HEK293T (cell line): Measurements from ENCODE around the gene SART1.
"Not testable (repeated sequence)": the region's sequence is repeated elsewhere in the genome, so short reads cannot be mapped to it uniquely, and the experiment has no call there.

ENCODE experiments used
- CTCF ChIA-PET: fragments of 350-600 bp; formaldehyde crosslinking; extraction: SDS; loops from one replicate; lab custom pipeline; 2021; ENCODE audit warnings: antibody characterized with exemption, inconsistent platforms; lab: Yijun Ruan, JAX
- POLR2A ChIA-PET: fragments of 350-600 bp; formaldehyde crosslinking; extraction: SDS; loops from one replicate; lab custom pipeline; 2020; ENCODE audit warnings: antibody characterized with exemption, inconsistent platforms; lab: Yijun Ruan, JAX
- DNase-seq: peaks from one replicate; pipeline ENCODE4 v3.0.0; 2012; ENCODE audit warnings: mixed read lengths; ENCODE audit errors: extremely low spot score
- ARNT ChIP-seq: fragments of 450-650 bp; IDR thresholded peaks from 2 replicates; pipeline ENCODE4 v1.6.1; 2017; ENCODE audit warnings: mild to moderate bottlenecking
- BHLHE40 ChIP-seq: fragments of 450-650 bp; IDR thresholded peaks from 2 replicates; pipeline ENCODE4 v1.6.1; 2016; ENCODE audit warnings: mild to moderate bottlenecking, moderate library complexity, borderline replicate concordance
- CTBP1 ChIP-seq: fragments of 450-650 bp; IDR thresholded peaks from 2 replicates; pipeline ENCODE4 v1.6.1; 2016; ENCODE audit warnings: borderline replicate concordance
- ELF4 ChIP-seq: fragments of 450-650 bp; IDR thresholded peaks from 2 replicates; pipeline ENCODE4 v1.6.1; 2017; ENCODE audit warnings: antibody characterized with exemption
- FOXA1 ChIP-seq: fragments of 450-650 bp; IDR thresholded peaks from 2 replicates; pipeline ENCODE4 v1.6.1; 2016; ENCODE audit warnings: mild to moderate bottlenecking
- FOXK2 ChIP-seq: fragments of 450-650 bp; IDR thresholded peaks from 2 replicates; pipeline ENCODE4 v1.6.1; 2016; ENCODE audit warnings: mild to moderate bottlenecking
- FOXM1 ChIP-seq: fragments of 450-650 bp; IDR thresholded peaks from 2 replicates; pipeline ENCODE4 v1.6.1; 2017; ENCODE audit warnings: mild to moderate bottlenecking, borderline replicate concordance
- HDGF ChIP-seq: fragments of 450-650 bp; IDR thresholded peaks from 2 replicates; pipeline ENCODE4 v1.6.1; 2017; ENCODE audit warnings: antibody characterized with exemption, borderline replicate concordance
- L3MBTL2 ChIP-seq: fragments of 450-650 bp; conservative IDR thresholded peaks from 2 replicates; pipeline ENCODE4 v1.6.1; 2016; ENCODE audit warnings: mild to moderate bottlenecking
- LEF1 ChIP-seq: fragments of 450-650 bp; IDR thresholded peaks from 2 replicates; pipeline ENCODE4 v1.6.1; 2017; ENCODE audit warnings: mild to moderate bottlenecking, borderline replicate concordance
- NFRKB ChIP-seq: fragments of 450-650 bp; IDR thresholded peaks from 2 replicates; pipeline ENCODE4 v1.6.1; 2016; ENCODE audit warnings: mild to moderate bottlenecking, moderate library complexity
- PKNOX1 ChIP-seq: fragments of 450-650 bp; IDR thresholded peaks from 2 replicates; pipeline ENCODE4 v1.6.1; 2016
- SP1 ChIP-seq: fragments of 450-650 bp; IDR thresholded peaks from 2 replicates; pipeline ENCODE4 v1.6.1; 2017
- SUZ12 ChIP-seq: fragments of 450-650 bp; IDR thresholded peaks from 2 replicates; pipeline ENCODE4 v1.6.1; 2016; ENCODE audit warnings: mild to moderate bottlenecking
- TARDBP ChIP-seq: fragments of 450-650 bp; IDR thresholded peaks from 2 replicates; pipeline ENCODE4 v1.6.1; 2016
- ZNF384 ChIP-seq: fragments of 450-650 bp; IDR thresholded peaks from 2 replicates; pipeline ENCODE4 v1.6.1; 2016

The SART1 gene

GRCh38 chr11:66004186-66004585 lies 42.7 kb downstream of the SART1 start:
- ChIA-PET CTCF (no interaction called here), POLR2A (no interaction called here)
- TF ChIP-seq BHLHE40 = no peak
- no peak for TF ChIP-seq ARNT
- TF ChIP-seq SUZ12 = no peak
- TF ChIP-seq LEF1 = no peak
- no peak for TF ChIP-seq ZNF384
- no peak for TF ChIP-seq HDGF
- no peak for TF ChIP-seq TARDBP
- no peak for TF ChIP-seq FOXM1
- TF ChIP-seq L3MBTL2 = no peak
- TF ChIP-seq NFRKB = no peak
- TF ChIP-seq CTBP1 = no peak
- no peak for DNase-seq

GRCh38 chr11:66006134-66006890 lies 44.8 kb downstream of the SART1 start:
- TF ChIP-seq FOXM1 = no peak
- TF ChIP-seq NFRKB = no peak
- TF ChIP-seq ARNT = no peak
- no peak for TF ChIP-seq LEF1
- no peak for TF ChIP-seq SUZ12
- no peak for TF ChIP-seq ZNF384
- TF ChIP-seq FOXA1 = no peak
- TF ChIP-seq SP1 = no peak
- no peak for TF ChIP-seq BHLHE40
- no peak for TF ChIP-seq FOXK2
- TF ChIP-seq HDGF = no peak
- no peak for TF ChIP-seq L3MBTL2
- no peak for TF ChIP-seq CTBP1
- no peak for TF ChIP-seq PKNOX1
- no peak for TF ChIP-seq TARDBP
- TF ChIP-seq ELF4 = no peak
- POLR2A ChIA-PET = interaction anchor here (0.9 kb wide), 1 partner anchor 16 kb away, joined by 4 read pairs; no protein-coding TSS in a partner anchor
- CTCF ChIA-PET = no interaction called here
- DNase-seq = no peak

- DNase-seq = no peak
- CTCF ChIA-PET = interaction anchor here (0.9 to 1.0 kb wide), 2 partner anchors 15 to 147 kb away, joined by 3 read pairs; partner anchors contain the start of gene MUS81
- POLR2A ChIA-PET = no interaction called here
- TF ChIP-seq FOXM1 (no peak), NFRKB (no peak), ELF4 (no peak), BHLHE40 (no peak), HDGF (no peak), ZNF384 (no peak), FOXA1 (no peak), FOXK2 (no peak), L3MBTL2 (no peak), LEF1 (no peak), SUZ12 (no peak), PKNOX1 (no peak), TARDBP (no peak), CTBP1 (no peak), ARNT (no peak), SP1 (no peak)
Measured at GRCh38 chr11:66006891-66007176, 45.3 kb downstream of the SART1 start.

GRCh38 chr11:66007201-66007634 lies 45.7 kb downstream of the SART1 start:
- TF ChIP-seq FOXK2 (no peak), FOXA1 (no peak), LEF1 (no peak), HDGF (no peak), FOXM1 (no peak), NFRKB (no peak), PKNOX1 (no peak), ZNF384 (no peak), CTBP1 (no peak), SP1 (no peak), ELF4 (no peak)
- no peak for DNase-seq
- ChIA-PET POLR2A (no interaction called here), CTCF (interaction anchor here (0.9 to 1.0 kb wide), 2 partner anchors 15 to 147 kb away, joined by 3 read pairs; partner anchors contain the start of gene MUS81)

GRCh38 chr11:66008095-66008467 lies 46.5 kb downstream of the SART1 start:
- ChIA-PET POLR2A (interaction anchor here (0.9 kb wide), 1 partner anchor 14 kb away, joined by 3 read pairs; no protein-coding TSS in a partner anchor), CTCF (interaction anchor here (0.8 kb wide), 1 partner anchor 14 kb away, joined by 3 read pairs; no protein-coding TSS in a partner anchor)
- no peak for DNase-seq

GRCh38 chr11:66008468-66009101 lies 47.1 kb downstream of the SART1 start:
- no peak for DNase-seq
- ChIA-PET POLR2A (interaction anchor here (0.9 kb wide), 1 partner anchor 14 kb away, joined by 3 read pairs; no protein-coding TSS in a partner anchor), CTCF (interaction anchor here (0.8 kb wide), 1 partner anchor 13 kb away, joined by 3 read pairs; no protein-coding TSS in a partner anchor)
- TF ChIP-seq CTBP1 = no peak
- TF ChIP-seq LEF1 = no peak
- TF ChIP-seq PKNOX1 = no peak
- no peak for TF ChIP-seq ELF4
- no peak for TF ChIP-seq FOXM1
- TF ChIP-seq BHLHE40 = no peak
- TF ChIP-seq NFRKB = no peak

More at GRCh38 chr11:66008095-66008467, 46.5 kb downstream of the SART1 start:
- no peak for TF ChIP-seq FOXA1

- DNase-seq, POLR2A ChIA-PET, CTCF ChIA-PET: not testable (repeated sequence)
Measured at GRCh38 chr11:66010036-66010435, 48.5 kb downstream of the SART1 start.
